D721Med (cell line): ENCODE results near the gene RYR1.
"Not testable (repeated sequence)": the region's sequence is repeated elsewhere in the genome, so short reads cannot be mapped to it uniquely, and the experiment has no call there.

Experiments used
- DNase-seq: peaks from one replicate; pipeline ENCODE4 v3.0.0; 2011; ENCODE audit warnings: low spot score; ENCODE audit not compliant: insufficient read length
- FAIRE-seq: peaks from 2 replicates; lab custom pipeline; 2011; peaks lifted over from hg19 to GRCh38; lab: Jason Lieb, UNC
- TF ChIP-seq, protein P1 (sequence below): IDR thresholded peaks from 2 replicates; pipeline ENCODE4 v1.5.1; 2012; ENCODE audit warnings: mild to moderate bottlenecking, control low read depth; ENCODE audit not compliant: insufficient read depth; ENCODE audit errors: missing control alignments

The RYR1 gene

DNA sequence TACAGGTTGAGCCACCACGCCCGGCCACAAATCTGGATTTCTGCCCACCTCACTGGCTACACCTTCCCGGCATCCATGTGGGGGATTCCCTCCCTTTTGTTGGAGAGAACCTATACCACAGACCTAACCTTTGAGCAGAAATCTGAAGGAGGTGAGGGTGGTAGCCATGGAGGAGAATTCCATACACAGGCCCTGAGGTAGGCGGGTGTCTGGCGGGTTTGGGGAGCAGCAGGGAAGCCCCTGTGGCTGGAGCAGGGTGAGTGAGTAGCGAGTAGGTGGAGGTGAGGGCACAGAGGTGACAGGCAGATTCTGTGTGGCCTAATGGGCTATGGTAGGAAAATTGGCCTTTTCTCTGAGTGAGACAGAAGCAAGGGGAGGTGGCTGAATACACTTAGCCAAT, 196.1 kb downstream of the RYR1 start:
- DNase-seq: no peak
- FAIRE-seq: no peak
- TF ChIP-seq, protein P1, sequence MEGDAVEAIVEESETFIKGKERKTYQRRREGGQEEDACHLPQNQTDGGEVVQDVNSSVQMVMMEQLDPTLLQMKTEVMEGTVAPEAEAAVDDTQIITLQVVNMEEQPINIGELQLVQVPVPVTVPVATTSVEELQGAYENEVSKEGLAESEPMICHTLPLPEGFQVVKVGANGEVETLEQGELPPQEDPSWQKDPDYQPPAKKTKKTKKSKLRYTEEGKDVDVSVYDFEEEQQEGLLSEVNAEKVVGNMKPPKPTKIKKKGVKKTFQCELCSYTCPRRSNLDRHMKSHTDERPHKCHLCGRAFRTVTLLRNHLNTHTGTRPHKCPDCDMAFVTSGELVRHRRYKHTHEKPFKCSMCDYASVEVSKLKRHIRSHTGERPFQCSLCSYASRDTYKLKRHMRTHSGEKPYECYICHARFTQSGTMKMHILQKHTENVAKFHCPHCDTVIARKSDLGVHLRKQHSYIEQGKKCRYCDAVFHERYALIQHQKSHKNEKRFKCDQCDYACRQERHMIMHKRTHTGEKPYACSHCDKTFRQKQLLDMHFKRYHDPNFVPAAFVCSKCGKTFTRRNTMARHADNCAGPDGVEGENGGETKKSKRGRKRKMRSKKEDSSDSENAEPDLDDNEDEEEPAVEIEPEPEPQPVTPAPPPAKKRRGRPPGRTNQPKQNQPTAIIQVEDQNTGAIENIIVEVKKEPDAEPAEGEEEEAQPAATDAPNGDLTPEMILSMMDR: no peak

DNA sequence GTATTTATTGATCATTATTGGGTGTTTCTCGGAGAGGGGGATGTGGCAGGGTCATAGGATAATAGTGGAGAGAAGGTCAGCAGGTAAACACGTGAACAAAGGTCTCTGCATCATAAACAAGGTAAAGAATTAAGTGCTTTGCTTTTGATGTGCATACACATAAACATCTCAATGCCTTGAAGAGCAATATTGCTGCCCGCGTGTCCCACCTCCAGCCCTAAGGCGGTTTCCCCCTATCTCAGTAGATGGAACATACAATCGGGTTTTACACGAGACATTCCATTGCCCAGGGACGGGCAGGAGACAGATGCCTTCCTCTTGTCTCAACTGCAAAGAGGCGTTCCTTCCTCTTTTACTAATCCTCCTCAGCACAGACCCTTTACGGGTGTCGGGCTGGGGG, 197.8 kb downstream of the RYR1 start:
- not testable (repeated sequence) for FAIRE-seq

DNA sequence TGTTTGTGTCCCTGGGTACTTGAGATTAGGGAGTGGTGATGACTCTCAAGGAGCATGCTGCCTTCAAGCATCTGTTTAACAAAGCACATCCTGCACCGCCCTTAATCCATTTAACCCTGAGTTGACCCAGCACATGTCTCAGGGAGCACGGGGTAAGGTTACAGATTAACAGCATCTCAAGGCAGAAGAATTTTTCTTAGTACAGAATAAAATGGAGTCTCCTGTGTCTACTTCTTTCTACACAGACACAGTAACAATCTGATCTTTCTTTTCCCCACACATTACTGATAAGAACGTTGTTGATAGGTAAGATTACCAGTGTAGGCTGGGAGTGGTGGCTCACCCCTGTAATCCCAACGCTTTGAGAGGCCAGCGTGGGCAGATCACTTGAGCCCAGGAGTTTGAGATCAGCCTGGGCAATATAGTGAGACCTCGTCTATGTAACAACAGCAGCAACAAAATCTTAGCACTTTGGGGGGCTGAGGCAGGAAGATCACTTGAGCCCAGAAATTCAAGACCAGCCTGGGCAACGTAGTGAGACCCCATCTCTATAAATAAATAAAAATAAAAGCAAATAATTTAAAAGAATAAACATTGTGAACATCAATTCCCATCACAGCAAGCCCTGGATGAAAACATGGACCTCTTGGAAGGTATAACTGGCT, 198.5 kb downstream of the RYR1 start:
- not testable (repeated sequence) for DNase-seq, FAIRE-seq

More for the DNA sequence above, 197.8 kb downstream of the RYR1 start:
- not testable (repeated sequence) for DNase-seq

DNA sequence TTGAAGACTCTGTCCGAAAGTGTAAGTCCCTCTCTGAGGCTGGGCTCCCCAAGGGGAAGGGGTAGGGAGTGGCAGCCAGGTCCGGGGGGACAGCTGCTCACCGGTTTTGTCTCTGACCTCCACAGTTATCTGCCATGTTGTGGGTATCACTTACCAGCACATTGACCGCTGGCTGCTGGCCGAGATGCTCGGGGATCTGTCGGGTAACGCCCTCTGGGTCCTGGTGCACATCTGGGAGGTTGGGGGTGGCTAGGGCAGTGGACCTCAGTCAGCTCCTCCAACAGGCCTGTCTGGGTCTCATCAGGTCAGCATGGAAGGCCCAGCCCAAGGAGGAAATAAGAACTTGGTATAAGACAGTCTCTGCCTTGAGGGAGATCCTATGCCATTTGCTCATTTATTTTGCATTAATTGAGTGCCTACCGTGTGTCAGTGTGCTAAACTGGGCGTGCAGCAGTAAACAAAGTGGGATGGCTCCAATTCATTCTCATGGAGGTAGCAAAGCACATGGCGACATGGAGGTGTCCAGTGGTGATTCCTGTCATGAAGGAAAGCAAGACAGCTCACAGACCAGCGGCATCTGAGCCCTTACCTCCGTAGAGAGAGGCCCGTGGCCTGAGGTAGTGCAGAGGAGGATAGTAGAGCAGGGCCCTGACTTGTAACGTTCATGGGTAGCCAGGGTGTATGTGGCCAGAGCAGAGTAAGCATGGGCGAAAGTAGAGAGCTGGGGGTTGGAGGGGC, 199.2 kb downstream of the RYR1 start:
- TF ChIP-seq, protein P1: no peak
- DNase-seq: no peak
- FAIRE-seq: no peak

DNA sequence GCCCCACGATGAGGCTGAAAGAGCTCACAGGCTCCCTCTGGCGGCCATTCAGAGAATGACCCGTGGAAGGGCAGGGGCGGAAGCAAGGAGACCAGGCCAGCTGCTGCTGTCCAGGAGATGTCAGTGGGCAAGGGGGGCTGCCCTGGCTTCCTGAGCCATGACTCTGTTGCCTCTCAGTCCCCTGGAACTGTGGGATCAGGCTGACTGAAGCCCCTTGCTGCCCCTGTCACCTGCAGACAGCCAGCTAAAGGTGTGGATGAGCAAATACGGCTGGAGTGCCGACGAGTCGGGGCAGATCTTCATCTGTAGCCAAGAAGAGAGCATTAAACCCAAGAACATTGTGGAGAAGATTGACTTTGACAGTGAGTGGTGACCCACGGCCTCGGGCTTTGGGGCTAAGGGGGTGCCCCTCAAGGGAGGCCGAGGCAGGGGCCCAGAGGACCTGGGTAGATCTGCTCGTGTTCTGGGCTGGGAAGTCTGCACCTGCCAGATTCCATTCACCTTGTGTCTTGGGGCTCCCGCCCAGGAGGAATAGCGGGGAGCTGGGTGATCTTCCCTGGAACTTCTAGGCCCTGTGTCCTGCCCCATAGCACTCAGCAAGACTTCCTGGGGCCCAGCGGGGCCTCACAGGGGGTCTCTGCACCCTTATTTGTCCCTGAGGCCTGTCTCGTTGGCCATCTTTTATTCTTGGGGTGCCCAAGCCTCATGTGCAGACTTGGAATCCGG, 201.4 kb downstream of the RYR1 start:
- FAIRE-seq (no peak), DNase-seq (no peak)
- TF ChIP-seq, protein P1: peak; percentile 86

DNA sequence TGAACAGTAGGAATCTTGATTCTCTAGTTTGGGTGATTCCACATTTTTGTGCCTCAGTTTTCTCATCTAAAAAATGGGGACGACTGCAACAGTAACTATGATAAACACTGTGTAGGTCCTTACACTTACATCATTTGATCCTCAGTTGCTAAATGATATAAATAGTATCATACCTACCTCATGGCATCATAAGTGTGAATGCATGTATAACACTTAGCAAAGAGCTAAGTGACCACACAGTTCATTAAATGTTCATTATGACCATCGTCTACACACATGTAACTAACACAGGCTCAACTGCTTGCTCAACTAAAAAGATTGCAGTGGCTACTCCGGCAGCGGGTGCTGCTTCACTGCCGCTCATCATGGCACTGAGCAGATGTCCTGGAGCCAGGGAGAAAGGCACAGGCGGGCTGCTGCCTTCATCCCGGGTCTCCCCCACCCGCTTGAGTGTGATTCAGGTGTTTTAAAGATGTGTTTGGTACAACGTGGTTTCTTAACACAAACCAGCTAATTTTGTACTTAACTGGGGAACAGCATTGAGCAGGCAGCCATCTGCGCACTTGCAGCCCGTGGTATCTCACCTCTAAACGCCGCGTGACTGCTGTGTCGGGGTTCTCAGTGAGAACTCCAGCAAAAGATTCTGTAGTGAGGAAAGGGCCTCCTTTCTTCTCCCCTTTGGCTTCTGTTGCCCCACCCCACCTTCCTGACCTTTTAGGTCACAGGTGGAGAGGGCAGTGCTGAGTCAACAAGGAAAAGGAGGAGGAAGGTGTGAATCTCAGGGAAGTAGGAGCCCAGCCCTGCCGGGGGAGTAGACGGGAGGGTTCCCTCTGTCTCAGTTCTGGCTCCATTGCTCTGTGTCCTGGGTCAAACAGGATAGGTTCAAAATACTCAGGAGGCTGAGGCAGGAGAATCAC, 202.2 kb downstream of the RYR1 start:
- TF ChIP-seq, protein P1: no peak
- DNase-seq (no peak), FAIRE-seq (no peak)
